ENCODE measurements around the gene GNG12. TPM values are rescaled to one million over a fixed set of nuclear protein-coding genes. Genes with fewer than 3 reads are reported as not detected.

Gene GNG12
- total RNA-seq, 1 experiment from 2014 or later, result 117 TPM

DNA sequence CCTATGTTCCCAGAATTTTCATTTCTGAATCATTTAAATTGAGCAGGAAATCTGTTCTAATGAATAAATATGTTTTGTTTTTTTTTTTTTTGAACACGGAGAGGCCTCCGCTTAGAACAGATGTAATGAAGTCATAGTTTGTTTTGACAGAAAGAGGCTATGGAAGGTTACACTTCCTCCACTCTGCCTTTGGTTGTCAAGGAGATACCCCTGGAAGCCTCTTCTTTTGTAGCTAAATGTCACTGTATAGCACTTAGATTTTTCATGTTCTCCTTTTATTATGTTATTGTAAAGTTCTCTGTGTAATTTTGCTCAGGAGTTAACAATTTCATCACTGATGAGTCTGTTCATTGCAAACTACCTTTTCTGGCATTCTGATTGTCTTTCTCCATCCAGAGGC, 22.7 kb upstream of the GNG12 start:
- TF ChIP-seq, protein P1, sequence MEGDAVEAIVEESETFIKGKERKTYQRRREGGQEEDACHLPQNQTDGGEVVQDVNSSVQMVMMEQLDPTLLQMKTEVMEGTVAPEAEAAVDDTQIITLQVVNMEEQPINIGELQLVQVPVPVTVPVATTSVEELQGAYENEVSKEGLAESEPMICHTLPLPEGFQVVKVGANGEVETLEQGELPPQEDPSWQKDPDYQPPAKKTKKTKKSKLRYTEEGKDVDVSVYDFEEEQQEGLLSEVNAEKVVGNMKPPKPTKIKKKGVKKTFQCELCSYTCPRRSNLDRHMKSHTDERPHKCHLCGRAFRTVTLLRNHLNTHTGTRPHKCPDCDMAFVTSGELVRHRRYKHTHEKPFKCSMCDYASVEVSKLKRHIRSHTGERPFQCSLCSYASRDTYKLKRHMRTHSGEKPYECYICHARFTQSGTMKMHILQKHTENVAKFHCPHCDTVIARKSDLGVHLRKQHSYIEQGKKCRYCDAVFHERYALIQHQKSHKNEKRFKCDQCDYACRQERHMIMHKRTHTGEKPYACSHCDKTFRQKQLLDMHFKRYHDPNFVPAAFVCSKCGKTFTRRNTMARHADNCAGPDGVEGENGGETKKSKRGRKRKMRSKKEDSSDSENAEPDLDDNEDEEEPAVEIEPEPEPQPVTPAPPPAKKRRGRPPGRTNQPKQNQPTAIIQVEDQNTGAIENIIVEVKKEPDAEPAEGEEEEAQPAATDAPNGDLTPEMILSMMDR (IDR thresholded peaks at IDR 0.05; ENCODE audit: unreplicated experiment), result no peak
- Mint-ChIP-seq H3K4me3 (ENCODE audit: unreplicated experiment) (no peak overlapping the region), H3K27me3 (ENCODE audit: insufficient read depth, unreplicated experiment) (no peaks in the 10 kb centered on the region), H3K9me3 (ENCODE audit: unreplicated experiment) (no peaks in the 10 kb centered on the region), H3K27ac (ENCODE audit: low read depth, unreplicated experiment) (no peak overlapping the region), H3K4me1 (ENCODE audit: insufficient read depth, unreplicated experiment) (peaks cover 3% of the 10 kb centered on the region), H3K36me3 (ENCODE audit: insufficient read depth, unreplicated experiment) (no peaks in the 10 kb centered on the region)
- no TSS peak for BruUV-seq (replicated peaks)
- POLR2A ChIA-PET, result no interaction called here
- no peak for DNase-seq (ENCODE audit: unreplicated experiment)
- CTCF ChIA-PET, result interaction anchor here (0.8 to 10.6 kb wide), 4 partner anchors 154 to 265 kb away, joined by 3 to 121 read pairs (median 7); no protein-coding TSS in a partner anchor
- intact Hi-C loops (cut with micrococcal nuclease), result no loop called here

DNA sequence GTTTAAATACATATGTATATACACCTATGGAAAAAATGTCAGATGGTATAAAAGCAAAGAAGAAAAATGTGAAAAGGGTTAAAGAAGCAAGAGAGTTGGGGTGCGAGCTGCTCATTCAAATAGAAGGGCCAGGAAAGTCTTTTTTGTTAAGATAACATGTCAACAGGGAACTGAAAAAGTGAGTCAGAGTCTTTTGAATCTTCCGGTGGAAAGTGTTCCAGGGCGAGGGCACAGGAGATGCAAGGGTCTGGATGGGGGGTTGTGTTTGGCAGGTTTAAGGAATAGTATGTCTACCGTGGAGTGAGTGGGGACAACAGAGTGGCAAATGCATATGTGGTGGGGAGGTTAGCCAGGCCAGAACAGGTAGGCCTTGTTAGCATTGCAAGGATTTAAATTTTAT, 22.2 kb upstream of the GNG12 start:
- CTCF ChIA-PET, result interaction anchor here (0.7 to 10.6 kb wide), 6 partner anchors 89 to 350 kb away, joined by 3 to 121 read pairs (median 6); no protein-coding TSS in a partner anchor
- no peaks in the 10 kb centered on the region for H3K9me3 Mint-ChIP-seq (ENCODE audit: unreplicated experiment)
- no peak for DNase-seq (ENCODE audit: unreplicated experiment)
- H3K36me3 Mint-ChIP-seq (ENCODE audit: insufficient read depth, unreplicated experiment), result no peaks in the 10 kb centered on the region
- H3K4me1 Mint-ChIP-seq (ENCODE audit: insufficient read depth, unreplicated experiment), result peaks cover 8% of the 10 kb centered on the region
- H3K27me3 Mint-ChIP-seq (ENCODE audit: insufficient read depth, unreplicated experiment), result no peaks in the 10 kb centered on the region
- no peak overlapping the region for H3K4me3 Mint-ChIP-seq (ENCODE audit: unreplicated experiment)
- intact Hi-C loops (cut with micrococcal nuclease), result no loop called here
- POLR2A ChIA-PET, result no interaction called here
- H3K27ac Mint-ChIP-seq (ENCODE audit: low read depth, unreplicated experiment), result no peak overlapping the region
- TF ChIP-seq, protein P1 (IDR thresholded peaks at IDR 0.05; ENCODE audit: unreplicated experiment), result no peak
- no TSS peak for BruUV-seq (replicated peaks)

DNA sequence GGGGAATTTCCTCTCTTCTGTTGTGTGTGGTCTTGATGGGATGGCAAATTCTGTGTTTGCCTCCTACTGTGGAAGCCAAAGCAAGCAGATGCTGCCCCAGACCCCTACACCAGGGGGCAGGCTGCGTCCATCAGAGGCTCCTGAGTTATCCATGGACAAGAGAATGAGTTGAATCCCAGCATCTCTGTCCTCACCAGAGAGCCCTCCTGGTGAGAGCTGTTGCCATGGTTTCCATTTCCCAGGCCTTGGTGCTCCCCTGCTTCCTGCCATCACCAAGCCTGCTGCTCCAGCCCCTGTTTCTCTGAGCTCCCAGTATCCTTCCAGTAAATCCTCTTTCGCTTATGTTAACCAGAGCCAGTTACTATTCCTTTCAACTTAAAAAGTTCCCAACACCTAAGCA, 20.4 kb upstream of the GNG12 start:
- TF ChIP-seq, protein P1 (IDR thresholded peaks at IDR 0.05; ENCODE audit: unreplicated experiment), result peak; percentile 92
- no peaks in the 10 kb centered on the region for H3K27me3 Mint-ChIP-seq (ENCODE audit: insufficient read depth, unreplicated experiment)
- ChIA-PET POLR2A (no interaction called here), CTCF (interaction anchor here (0.5 to 10.6 kb wide), 19 partner anchors 9 to 492 kb away, joined by 3 to 121 read pairs (median 3); partner anchors contain the start of gene GNG12)
- no peak overlapping the region for H3K4me3 Mint-ChIP-seq (ENCODE audit: unreplicated experiment)
- BruUV-seq (replicated peaks), result no TSS peak
- H3K27ac Mint-ChIP-seq (ENCODE audit: low read depth, unreplicated experiment), result no peak overlapping the region
- H3K36me3 Mint-ChIP-seq (ENCODE audit: insufficient read depth, unreplicated experiment), result no peaks in the 10 kb centered on the region
- peak; percentile 71 for DNase-seq (ENCODE audit: unreplicated experiment)
- intact Hi-C loops (cut with micrococcal nuclease), result loop anchor here (1.0 to 5.0 kb wide), 3 partner anchors 157 to 719 kb away; no protein-coding TSS in a partner anchor
- H3K9me3 Mint-ChIP-seq (ENCODE audit: unreplicated experiment), result no peaks in the 10 kb centered on the region
- H3K4me1 Mint-ChIP-seq (ENCODE audit: insufficient read depth, unreplicated experiment), result peaks cover 16% of the 10 kb centered on the region

DNA sequence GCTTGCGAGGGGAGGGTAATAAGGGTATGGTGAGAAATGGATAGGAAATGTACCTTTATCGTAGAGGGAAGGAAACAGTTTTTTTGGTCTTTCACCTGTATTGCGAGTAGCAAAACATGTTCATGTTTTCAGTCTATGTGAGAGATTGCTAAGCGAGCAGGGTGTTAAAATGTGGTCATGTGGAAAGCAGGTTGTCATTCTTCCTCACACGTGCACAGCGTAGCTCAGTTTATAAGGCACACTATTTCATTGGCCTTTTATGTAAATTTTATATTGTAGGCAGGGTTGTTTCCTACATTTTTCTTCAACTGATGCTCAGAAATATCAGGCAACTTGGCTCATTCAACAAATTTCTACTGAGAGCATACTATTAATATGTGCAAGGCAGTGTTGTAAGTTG, 18.5 kb upstream of the GNG12 start:
- Mint-ChIP-seq H3K36me3 (ENCODE audit: insufficient read depth, unreplicated experiment) (no peaks in the 10 kb centered on the region), H3K9me3 (ENCODE audit: unreplicated experiment) (no peaks in the 10 kb centered on the region), H3K4me1 (ENCODE audit: insufficient read depth, unreplicated experiment) (peaks cover 22% of the 10 kb centered on the region), H3K4me3 (ENCODE audit: unreplicated experiment) (no peak overlapping the region), H3K27me3 (ENCODE audit: insufficient read depth, unreplicated experiment) (no peaks in the 10 kb centered on the region), H3K27ac (ENCODE audit: low read depth, unreplicated experiment) (no peak overlapping the region)
- BruUV-seq (replicated peaks), result no TSS peak
- DNase-seq (ENCODE audit: unreplicated experiment), result no peak
- intact Hi-C loops (cut with micrococcal nuclease), result loop anchor here (2.0 to 5.0 kb wide), 2 partner anchors 491 to 721 kb away; no protein-coding TSS in a partner anchor
- TF ChIP-seq, protein P1 (IDR thresholded peaks at IDR 0.05; ENCODE audit: unreplicated experiment), result no peak
- CTCF ChIA-PET, result interaction anchor here (0.7 to 10.6 kb wide), 12 partner anchors 10 to 581 kb away, joined by 3 to 121 read pairs (median 15); partner anchors contain the start of gene GNG12
- POLR2A ChIA-PET, result interaction anchor here (1.0 to 1.2 kb wide), 2 partner anchors 9 to 37 kb away, joined by 3 read pairs; no protein-coding TSS in a partner anchor

All from MCF 10A (cell line).